ENCODE measurements around the gene PTPN23.

PTPN23 gene, protein sequence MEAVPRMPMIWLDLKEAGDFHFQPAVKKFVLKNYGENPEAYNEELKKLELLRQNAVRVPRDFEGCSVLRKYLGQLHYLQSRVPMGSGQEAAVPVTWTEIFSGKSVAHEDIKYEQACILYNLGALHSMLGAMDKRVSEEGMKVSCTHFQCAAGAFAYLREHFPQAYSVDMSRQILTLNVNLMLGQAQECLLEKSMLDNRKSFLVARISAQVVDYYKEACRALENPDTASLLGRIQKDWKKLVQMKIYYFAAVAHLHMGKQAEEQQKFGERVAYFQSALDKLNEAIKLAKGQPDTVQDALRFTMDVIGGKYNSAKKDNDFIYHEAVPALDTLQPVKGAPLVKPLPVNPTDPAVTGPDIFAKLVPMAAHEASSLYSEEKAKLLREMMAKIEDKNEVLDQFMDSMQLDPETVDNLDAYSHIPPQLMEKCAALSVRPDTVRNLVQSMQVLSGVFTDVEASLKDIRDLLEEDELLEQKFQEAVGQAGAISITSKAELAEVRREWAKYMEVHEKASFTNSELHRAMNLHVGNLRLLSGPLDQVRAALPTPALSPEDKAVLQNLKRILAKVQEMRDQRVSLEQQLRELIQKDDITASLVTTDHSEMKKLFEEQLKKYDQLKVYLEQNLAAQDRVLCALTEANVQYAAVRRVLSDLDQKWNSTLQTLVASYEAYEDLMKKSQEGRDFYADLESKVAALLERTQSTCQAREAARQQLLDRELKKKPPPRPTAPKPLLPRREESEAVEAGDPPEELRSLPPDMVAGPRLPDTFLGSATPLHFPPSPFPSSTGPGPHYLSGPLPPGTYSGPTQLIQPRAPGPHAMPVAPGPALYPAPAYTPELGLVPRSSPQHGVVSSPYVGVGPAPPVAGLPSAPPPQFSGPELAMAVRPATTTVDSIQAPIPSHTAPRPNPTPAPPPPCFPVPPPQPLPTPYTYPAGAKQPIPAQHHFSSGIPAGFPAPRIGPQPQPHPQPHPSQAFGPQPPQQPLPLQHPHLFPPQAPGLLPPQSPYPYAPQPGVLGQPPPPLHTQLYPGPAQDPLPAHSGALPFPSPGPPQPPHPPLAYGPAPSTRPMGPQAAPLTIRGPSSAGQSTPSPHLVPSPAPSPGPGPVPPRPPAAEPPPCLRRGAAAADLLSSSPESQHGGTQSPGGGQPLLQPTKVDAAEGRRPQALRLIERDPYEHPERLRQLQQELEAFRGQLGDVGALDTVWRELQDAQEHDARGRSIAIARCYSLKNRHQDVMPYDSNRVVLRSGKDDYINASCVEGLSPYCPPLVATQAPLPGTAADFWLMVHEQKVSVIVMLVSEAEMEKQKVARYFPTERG (N-terminal part only)

GRCh38 chr3:47380601-47381316 lies at the start of gene PTPN23:
TSS of gene PTPN23 (plus strand) at chr3:47381021. CDS start at chr3:47381097, 76 bp downstream.
- Mint-ChIP-seq H3K36me3 (ENCODE audit: low read depth) (peaks cover 52% of the 10 kb centered on the region), H3K4me3 (peak within 1 kb of the TSS; percentile 86), H3K9me3 (no peaks in the 10 kb centered on the region), H3K27ac (peak within 1 kb of the TSS; percentile 98), H3K4me1 (ENCODE audit: low read depth) (peaks cover 72% of the 10 kb centered on the region), H3K27me3 (no peaks in the 10 kb centered on the region)
- intact Hi-C loops (cut with micrococcal nuclease) = loop anchor here (2.0 to 10.0 kb wide), 3 partner anchors 34 to 404 kb away; partner anchors contain the start of genes KIF9, KLHL18 and SMARCC1

GRCh38 chr3:47333907-47334306 lies 46.9 kb upstream of the PTPN23 start:
- Mint-ChIP-seq H3K36me3 (ENCODE audit: low read depth) (peaks cover 98% of the 10 kb centered on the region), H3K27ac (no peak overlapping the region), H3K27me3 (no peaks in the 10 kb centered on the region), H3K4me3 (no peak overlapping the region), H3K4me1 (ENCODE audit: low read depth) (no peaks in the 10 kb centered on the region), H3K9me3 (no peaks in the 10 kb centered on the region)
- intact Hi-C loops (cut with micrococcal nuclease) = no loop called here

DNA sequence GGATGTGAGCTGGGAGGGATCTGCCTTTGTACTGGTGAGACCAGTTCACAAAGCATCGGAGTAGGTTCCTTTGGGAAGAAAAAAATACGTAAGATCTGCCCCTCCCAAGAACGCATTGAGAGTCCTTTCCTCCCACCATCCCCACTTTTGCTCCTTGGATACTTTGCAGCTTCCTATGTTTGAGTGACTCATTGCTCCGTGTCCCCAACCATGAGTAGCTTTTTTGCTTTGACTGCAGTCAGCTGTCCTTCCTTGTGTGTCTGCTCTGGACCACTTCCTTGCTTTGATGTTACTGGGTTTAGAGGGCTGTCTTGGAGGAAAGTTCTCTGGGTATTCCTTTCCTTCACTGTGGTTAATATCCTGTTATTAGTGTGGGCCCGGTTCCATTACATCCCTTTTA lies 43.2 kb upstream of the PTPN23 start:
- Mint-ChIP-seq H3K36me3 (ENCODE audit: low read depth) (peaks cover 94% of the 10 kb centered on the region), H3K4me3 (no peak overlapping the region), H3K27ac (no peak overlapping the region), H3K9me3 (no peaks in the 10 kb centered on the region), H3K27me3 (no peaks in the 10 kb centered on the region), H3K4me1 (ENCODE audit: low read depth) (no peaks in the 10 kb centered on the region)
- intact Hi-C loops (cut with micrococcal nuclease) = no loop called here

DNA sequence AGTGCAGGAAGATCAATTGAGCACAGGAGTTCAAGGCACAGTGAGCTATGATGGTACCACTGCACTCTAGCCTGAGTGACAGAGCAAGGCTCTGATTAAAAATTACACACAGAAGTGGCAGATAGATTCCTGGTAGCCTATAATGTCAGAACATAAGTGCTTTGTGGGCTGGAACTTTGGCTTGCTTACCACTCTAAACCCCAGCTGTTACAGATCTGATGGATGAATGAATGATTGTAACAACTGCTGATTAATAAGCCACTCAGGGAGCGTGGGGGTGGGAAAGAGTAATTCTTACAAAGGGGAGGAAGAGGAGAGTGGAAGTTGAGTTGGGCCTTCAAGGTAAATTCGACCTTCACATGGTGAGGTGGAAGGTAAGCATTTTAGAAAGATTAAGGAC lies 40.9 kb upstream of the PTPN23 start:
- intact Hi-C loops (cut with micrococcal nuclease) = no loop called here
- Mint-ChIP-seq H3K4me3 (no peak overlapping the region), H3K36me3 (ENCODE audit: low read depth) (peaks cover 94% of the 10 kb centered on the region), H3K27ac (no peak overlapping the region), H3K27me3 (no peaks in the 10 kb centered on the region), H3K9me3 (no peaks in the 10 kb centered on the region), H3K4me1 (ENCODE audit: low read depth) (peaks cover 3% of the 10 kb centered on the region)

GRCh38 chr3:47340866-47341265 lies 40.0 kb upstream of the PTPN23 start:
- intact Hi-C loops (cut with micrococcal nuclease) = no loop called here
- no peaks in the 10 kb centered on the region for H3K27me3 Mint-ChIP-seq
- no peaks in the 10 kb centered on the region for H3K9me3 Mint-ChIP-seq
- H3K27ac Mint-ChIP-seq = no peak overlapping the region
- H3K36me3 Mint-ChIP-seq (ENCODE audit: low read depth) = peaks cover 95% of the 10 kb centered on the region
- H3K4me3 Mint-ChIP-seq = no peak overlapping the region
- H3K4me1 Mint-ChIP-seq (ENCODE audit: low read depth) = peaks cover 12% of the 10 kb centered on the region

- intact Hi-C loops (cut with micrococcal nuclease) = no loop called here
- Mint-ChIP-seq H3K27ac (no peak overlapping the region), H3K4me1 (ENCODE audit: low read depth) (peaks cover 24% of the 10 kb centered on the region), H3K9me3 (no peaks in the 10 kb centered on the region), H3K27me3 (no peaks in the 10 kb centered on the region), H3K36me3 (ENCODE audit: low read depth) (peaks cover 85% of the 10 kb centered on the region), H3K4me3 (no peak overlapping the region)
These were observed 38.7 kb upstream of the PTPN23 start for GRCh38 chr3:47342151-47342550.

DNA sequence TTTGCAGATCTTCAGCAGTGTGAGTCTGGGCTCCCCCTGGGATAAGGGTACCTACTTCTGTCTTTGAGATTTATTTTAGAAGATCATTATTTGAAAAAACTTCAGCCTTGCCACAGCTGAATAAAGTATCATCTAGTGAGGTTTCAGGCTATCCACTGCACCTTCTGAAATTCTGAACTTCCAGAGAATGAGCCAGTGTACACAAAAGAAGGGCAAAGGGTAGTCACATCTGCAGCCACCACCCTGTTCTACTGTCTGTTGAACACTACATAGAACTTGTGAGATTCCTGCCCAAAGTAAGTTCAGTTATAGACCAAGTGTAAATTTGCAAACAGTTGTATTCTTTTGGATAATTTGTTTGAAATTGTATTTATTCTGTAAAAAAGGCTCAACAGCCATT lies 38.0 kb upstream of the PTPN23 start:
- intact Hi-C loops (cut with micrococcal nuclease) = no loop called here
- peaks cover 30% of the 10 kb centered on the region for H3K4me1 Mint-ChIP-seq (ENCODE audit: low read depth)
- no peaks in the 10 kb centered on the region for H3K9me3 Mint-ChIP-seq
- no peak overlapping the region for H3K27ac Mint-ChIP-seq
- no peak overlapping the region for H3K4me3 Mint-ChIP-seq
- peaks cover 78% of the 10 kb centered on the region for H3K36me3 Mint-ChIP-seq (ENCODE audit: low read depth)
- H3K27me3 Mint-ChIP-seq = no peaks in the 10 kb centered on the region

GRCh38 chr3:47343471-47343971 lies 37.3 kb upstream of the PTPN23 start:
- Mint-ChIP-seq H3K36me3 (ENCODE audit: low read depth) (peaks cover 71% of the 10 kb centered on the region), H3K27me3 (peaks cover 2% of the 10 kb centered on the region), H3K4me3 (no peak overlapping the region), H3K27ac (no peak overlapping the region), H3K9me3 (no peaks in the 10 kb centered on the region), H3K4me1 (ENCODE audit: low read depth) (peaks cover 38% of the 10 kb centered on the region)
- intact Hi-C loops (cut with micrococcal nuclease) = no loop called here

GRCh38 chr3:47344971-47345370 lies 35.9 kb upstream of the PTPN23 start:
- H3K27ac Mint-ChIP-seq = no peak overlapping the region
- intact Hi-C loops (cut with micrococcal nuclease) = no loop called here
- peaks cover 39% of the 10 kb centered on the region for H3K4me1 Mint-ChIP-seq (ENCODE audit: low read depth)
- H3K36me3 Mint-ChIP-seq (ENCODE audit: low read depth) = peaks cover 57% of the 10 kb centered on the region
- H3K4me3 Mint-ChIP-seq = no peak overlapping the region
- no peaks in the 10 kb centered on the region for H3K9me3 Mint-ChIP-seq
- peaks cover 2% of the 10 kb centered on the region for H3K27me3 Mint-ChIP-seq

- Mint-ChIP-seq H3K36me3 (ENCODE audit: low read depth) (peaks cover 38% of the 10 kb centered on the region), H3K27me3 (peaks cover 4% of the 10 kb centered on the region), H3K27ac (no peak overlapping the region), H3K4me3 (peak overlapping the region; percentile 11), H3K9me3 (no peaks in the 10 kb centered on the region), H3K4me1 (ENCODE audit: low read depth) (peaks cover 39% of the 10 kb centered on the region)
- intact Hi-C loops (cut with micrococcal nuclease) = loop anchor here (2.0 kb wide), 1 partner anchor 33 kb away; the partner anchor contains the start of gene PTPN23
These were observed 33.5 kb upstream of the PTPN23 start for GRCh38 chr3:47347217-47347801.

DNA sequence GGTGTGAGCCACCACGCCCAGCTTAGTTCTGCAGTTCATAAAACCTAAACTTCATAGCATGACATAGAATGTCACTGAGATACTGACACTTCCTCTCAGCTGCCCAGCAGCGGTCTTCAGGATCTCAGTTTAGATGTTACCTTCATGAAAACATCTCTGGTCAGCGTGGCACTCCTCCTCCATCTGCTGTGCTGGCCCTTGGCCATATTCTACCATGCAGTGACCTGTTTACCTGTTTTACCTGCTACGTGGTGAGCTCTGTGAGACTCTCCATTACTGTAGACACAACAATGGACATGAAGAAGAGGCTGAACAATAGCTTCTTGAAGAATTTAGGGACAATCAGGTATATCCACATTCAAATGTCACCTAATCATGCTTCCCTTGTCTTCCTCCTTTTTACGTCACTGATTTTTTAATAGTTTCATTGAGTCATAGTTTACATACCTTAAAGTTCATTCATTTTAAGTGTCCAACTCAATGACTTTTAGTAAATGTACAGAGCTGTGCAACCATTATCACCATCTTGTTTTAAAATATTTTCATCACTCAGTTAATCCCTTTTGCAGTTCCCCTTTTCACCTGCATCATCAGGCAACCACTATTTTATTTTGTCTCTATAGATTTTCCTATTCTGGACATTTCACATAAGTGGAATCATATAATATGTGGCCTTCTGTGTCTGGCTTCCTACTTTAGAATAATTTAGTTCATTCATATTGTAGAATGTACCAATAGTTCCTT lies 32.2 kb upstream of the PTPN23 start:
- Mint-ChIP-seq H3K36me3 (ENCODE audit: low read depth) (peaks cover 25% of the 10 kb centered on the region), H3K4me1 (ENCODE audit: low read depth) (peaks cover 39% of the 10 kb centered on the region), H3K4me3 (no peak overlapping the region), H3K27ac (no peak overlapping the region), H3K27me3 (peaks cover 4% of the 10 kb centered on the region), H3K9me3 (no peaks in the 10 kb centered on the region)
- intact Hi-C loops (cut with micrococcal nuclease) = no loop called here

GRCh38 chr3:47355010-47355409 lies 25.8 kb upstream of the PTPN23 start:
- Mint-ChIP-seq H3K9me3 (peaks cover 27% of the 10 kb centered on the region), H3K36me3 (ENCODE audit: low read depth) (peaks cover 5% of the 10 kb centered on the region), H3K27ac (no peak overlapping the region), H3K27me3 (peaks cover 2% of the 10 kb centered on the region), H3K4me3 (no peak overlapping the region), H3K4me1 (ENCODE audit: low read depth) (no peaks in the 10 kb centered on the region)
- intact Hi-C loops (cut with micrococcal nuclease) = no loop called here
